Neuronal stem cell (in vitro differentiated cells): Measurements from ENCODE around the gene ZNG1A.
A peak's percentile ranks its signal among the peaks of the same experiment; 100 is the strongest.

Source experiments
- DNase-seq: peaks from one replicate; pipeline ENCODE4 v3.0.0-alpha.2; 2013; ENCODE audit warnings: low spot score
- H2AFZ ChIP-seq: one replicate; pipeline ENCODE4 v1.6.1; 2013; ENCODE audit warnings: mild to moderate bottlenecking, low read length, inconsistent platforms
- H2AK5ac ChIP-seq: 2 replicates; pipeline ENCODE4 v1.6.1; 2013; ENCODE audit warnings: low read depth, mild to moderate bottlenecking, inconsistent platforms, low read length, moderate library complexity, mixed read lengths
- H2BK120ac ChIP-seq: 2 replicates; pipeline ENCODE4 v1.6.1; 2013; ENCODE audit warnings: low read depth, mild to moderate bottlenecking, inconsistent platforms, low read length, moderate library complexity, mixed read lengths
- H2BK12ac ChIP-seq: one replicate; pipeline ENCODE4 v1.6.1; 2013; ENCODE audit warnings: low read length, inconsistent platforms
- H2BK15ac ChIP-seq: 2 replicates; pipeline ENCODE4 v1.6.1; 2013; ENCODE audit warnings: mild to moderate bottlenecking, low read length, inconsistent platforms, mixed read lengths
- H2BK5ac ChIP-seq: one replicate; pipeline ENCODE4 v1.6.1; 2013; ENCODE audit warnings: inconsistent platforms, mild to moderate bottlenecking, low read length, moderate library complexity
- H3K14ac ChIP-seq: one replicate; pipeline ENCODE4 v1.6.1; 2013; ENCODE audit warnings: low read length, inconsistent platforms
- H3K18ac ChIP-seq: 2 replicates; pipeline ENCODE4 v1.6.1; 2013; ENCODE audit warnings: low read length, inconsistent platforms
- H3K23ac ChIP-seq: 2 replicates; pipeline ENCODE4 v1.6.1; 2013; ENCODE audit warnings: low read depth, mild to moderate bottlenecking, mixed read lengths, low read length, inconsistent platforms; ENCODE audit not compliant: poor library complexity
- H3K27ac ChIP-seq: replicated peaks from 3 replicates; pipeline ENCODE4 v1.5.1; 2013; ENCODE audit warnings: low read length, inconsistent platforms
- H3K27me3 ChIP-seq, 3 experiments: 2 replicates each; pipeline ENCODE4 v1.6.1; 2013; ENCODE audit warnings: low read length in 3 of 3, mild to moderate bottlenecking in 2 of 3, inconsistent platforms in 1 of 3, low read depth in 1 of 3, mixed read lengths in 1 of 3, moderate library complexity in 1 of 3; ENCODE audit not compliant: control insufficient read depth in 3 of 3, insufficient read depth in 3 of 3
- H3K36me3 ChIP-seq, 2 donors: replicated peaks in 1 of 2; 2 replicates each; pipeline ENCODE4 v1.6.1; 2013; ENCODE audit warnings: low read length in 2 of 2; ENCODE audit not compliant: control insufficient read depth in 2 of 2, insufficient read depth in 2 of 2
- H3K4ac ChIP-seq: 2 replicates; pipeline ENCODE4 v1.6.1; 2013; ENCODE audit warnings: inconsistent platforms, mild to moderate bottlenecking, low read length, moderate library complexity
- H3K4me1 ChIP-seq, 2 donors: 1 replicate in 1 of 2; 2 replicates in 1 of 2; pipeline ENCODE4 v1.6.1; 2013; ENCODE audit warnings: low read length in 2 of 2, low read depth in 1 of 2; ENCODE audit not compliant: control insufficient read depth in 2 of 2, insufficient read depth in 1 of 2
- H3K4me2 ChIP-seq: one replicate; pipeline ENCODE4 v1.6.1; 2013; ENCODE audit warnings: mild to moderate bottlenecking, low read length, inconsistent platforms; ENCODE audit not compliant: insufficient read depth, poor library complexity, severe bottlenecking
- H3K4me3 ChIP-seq, 2 donors: 2 replicates each; pipeline ENCODE4 v1.5.1; 2013; ENCODE audit warnings: low read length in 2 of 2, mild to moderate bottlenecking in 2 of 2, inconsistent platforms in 1 of 2, moderate library complexity in 1 of 2
- H3K79me1 ChIP-seq: one replicate; pipeline ENCODE4 v1.6.1; 2013; ENCODE audit warnings: low read depth, mild to moderate bottlenecking, inconsistent platforms, low read length, moderate library complexity
- H3K9ac ChIP-seq: one replicate; pipeline ENCODE4 v1.6.1; 2013; ENCODE audit warnings: mild to moderate bottlenecking, low read depth, low read length, inconsistent platforms; ENCODE audit not compliant: poor library complexity
- H3K9me3 ChIP-seq, 2 donors: replicated peaks in 1 of 2; 2 replicates each; pipeline versions ENCODE3 to v1.6.1; 2013; ENCODE audit warnings: low read length in 2 of 2, mild to moderate bottlenecking in 2 of 2, inconsistent platforms in 1 of 2, low read depth in 1 of 2, mixed read lengths in 1 of 2, moderate library complexity in 1 of 2; ENCODE audit not compliant: control insufficient read depth in 2 of 2, insufficient read depth in 1 of 2
- H4K8ac ChIP-seq: one replicate; pipeline ENCODE4 v1.6.1; 2013; ENCODE audit warnings: low read depth, mild to moderate bottlenecking, inconsistent platforms, low read length, moderate library complexity
- H4K91ac ChIP-seq: one replicate; pipeline ENCODE4 v1.6.1; 2013; ENCODE audit warnings: low read length, low read depth, mild to moderate bottlenecking, inconsistent platforms; ENCODE audit not compliant: poor library complexity
- WGBS, 2 donors: extraction: QIAGEN DNeasy Blood & Tissue Kit; methylation state at CpG; one replicate each; pipeline ENCODE4 v1.1.7; 2013; ENCODE audit warnings: missing lambda C conversion rate in 2 of 2, mixed read lengths in 1 of 2; ENCODE audit not compliant: insufficient read length in 2 of 2, insufficient replicate concordance in 1 of 2; ENCODE audit errors: extremely low coverage in 2 of 2; 5-methylcytosine and 5-hydroxymethylcytosine counted together

Gene ZNG1A

DNA sequence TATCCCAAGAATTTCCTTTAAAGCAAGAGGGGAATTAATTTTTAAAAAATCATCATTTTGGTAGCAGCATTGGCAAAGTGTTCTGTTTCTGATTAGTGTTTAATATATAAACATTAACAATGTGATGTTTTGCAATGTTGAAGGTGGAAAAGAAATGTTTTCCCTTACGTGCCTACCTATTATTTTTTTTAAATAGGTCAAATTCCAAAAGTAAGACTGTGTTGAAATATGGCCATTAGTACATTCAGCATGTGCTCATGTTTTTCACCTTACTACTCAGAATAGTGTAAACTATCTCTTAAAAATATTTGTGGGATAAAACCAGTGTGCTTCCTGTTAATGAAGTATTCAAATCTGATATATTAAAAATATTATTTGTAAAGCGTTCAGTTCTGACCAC is 39.1 kb upstream of the ZNG1A start:
- peaks cover 0 to 2% of the 10 kb centered on the region in 2 donors for H3K4me1 ChIP-seq
- no peak overlapping the region for H2AFZ ChIP-seq
- no peak overlapping the region for H3K4me3 ChIP-seq
- H3K4ac ChIP-seq: no peak overlapping the region
- no peak overlapping the region for H3K14ac ChIP-seq
- no peak overlapping the region for H2BK5ac ChIP-seq
- H3K79me1 ChIP-seq: no peaks in the 10 kb centered on the region
- DNase-seq: no peak
- H2BK12ac ChIP-seq: no peak overlapping the region
- H2BK120ac ChIP-seq: no peak overlapping the region
- H3K27me3 ChIP-seq: peaks cover 4 to 47% (median 26%) of the 10 kb centered on the region in 3 experiments
- H3K36me3 ChIP-seq: no peaks in the 10 kb centered on the region
- no peak overlapping the region for H3K9ac ChIP-seq
- WGBS, 2 donors: no CpG with 5 or more reads among the region's 2 CpGs
- H3K23ac ChIP-seq: no peak overlapping the region
- H3K9me3 ChIP-seq: peaks cover 0 to 4% of the 10 kb centered on the region in 2 donors
- H3K4me2 ChIP-seq: no peak overlapping the region
- H3K18ac ChIP-seq: no peak overlapping the region
- H2AK5ac ChIP-seq: no peak overlapping the region
- H4K91ac ChIP-seq: no peak overlapping the region
- H2BK15ac ChIP-seq: no peak overlapping the region
- no peak overlapping the region for H4K8ac ChIP-seq
- no peak overlapping the region for H3K27ac ChIP-seq

DNA sequence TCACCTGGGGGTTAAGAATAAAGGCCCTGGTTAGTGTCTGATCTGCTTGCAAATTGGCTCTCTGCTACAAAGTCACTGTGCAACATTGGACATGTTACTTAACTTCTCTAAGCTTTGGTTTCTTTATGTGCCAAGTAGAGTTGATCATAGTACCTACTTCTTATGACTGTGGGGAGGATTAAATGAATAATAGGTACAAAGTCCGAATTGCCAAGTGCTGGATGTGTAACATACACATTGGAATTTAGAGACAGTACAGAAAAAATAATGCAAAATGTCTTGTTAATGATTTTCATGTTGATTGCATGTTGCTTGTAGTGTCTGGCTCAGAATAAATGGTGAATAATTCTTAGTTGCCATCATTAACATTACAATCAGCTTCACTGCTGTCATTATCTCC is 38.0 kb upstream of the ZNG1A start:
- H2BK5ac ChIP-seq: no peak overlapping the region
- no peak overlapping the region for H3K4me2 ChIP-seq
- no peak overlapping the region for H3K9ac ChIP-seq
- peaks cover 4 to 58% (median 26%) of the 10 kb centered on the region in 3 experiments for H3K27me3 ChIP-seq
- H3K14ac ChIP-seq: no peak overlapping the region
- DNase-seq: no peak
- H3K4me1 ChIP-seq: peaks cover 0 to 2% of the 10 kb centered on the region in 2 donors
- H2AFZ ChIP-seq: no peak overlapping the region
- no peak overlapping the region for H2BK120ac ChIP-seq
- no peaks in the 10 kb centered on the region for H3K79me1 ChIP-seq
- H3K27ac ChIP-seq: no peak overlapping the region
- H3K4ac ChIP-seq: no peak overlapping the region
- H3K4me3 ChIP-seq: no peak overlapping the region
- no peak overlapping the region for H2AK5ac ChIP-seq
- WGBS, 2 donors: no CpG with 5 or more reads among the region's 1 CpG
- no peak overlapping the region for H2BK12ac ChIP-seq
- H2BK15ac ChIP-seq: no peak overlapping the region
- peaks cover 0 to 4% of the 10 kb centered on the region in 2 donors for H3K9me3 ChIP-seq
- H4K91ac ChIP-seq: no peak overlapping the region
- H4K8ac ChIP-seq: no peak overlapping the region
- no peaks in the 10 kb centered on the region for H3K36me3 ChIP-seq
- H3K23ac ChIP-seq: no peak overlapping the region
- H3K18ac ChIP-seq: no peak overlapping the region

DNA sequence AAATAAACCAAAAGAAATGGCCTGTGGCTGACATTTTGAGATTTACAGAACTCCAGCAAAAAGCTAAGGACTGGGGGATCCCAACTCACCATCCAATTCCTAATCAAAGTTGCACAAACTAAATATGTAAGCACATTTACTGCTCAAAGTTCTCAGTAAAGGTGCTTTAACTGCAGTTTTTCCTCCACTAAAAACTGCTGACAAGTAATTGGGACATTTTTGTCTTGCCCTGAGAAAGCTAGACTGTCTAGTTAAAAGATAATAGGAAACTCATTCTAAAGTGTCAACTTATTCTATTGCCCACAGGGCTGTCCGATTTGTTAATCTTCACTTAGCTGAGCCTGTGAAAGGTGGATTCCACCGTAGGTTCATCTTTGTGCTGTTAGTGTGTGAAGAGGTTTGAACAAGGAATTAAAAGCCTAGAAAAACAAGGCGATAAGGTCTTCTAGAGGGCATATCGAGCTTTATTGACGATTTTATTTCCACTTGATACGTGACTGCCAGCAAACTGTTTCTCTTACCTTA is 36.8 kb upstream of the ZNG1A start:
- Histone ChIP-seq H2AK5ac (no peak overlapping the region), H2BK120ac (no peak overlapping the region), H2BK5ac (no peak overlapping the region), H3K23ac (no peak overlapping the region), H2AFZ (no peak overlapping the region), H3K4me3 (no peak overlapping the region), H3K4me1 (peaks cover 0 to 2% of the 10 kb centered on the region in 2 donors), H3K27me3 (peaks cover 4 to 62% (median 26%) of the 10 kb centered on the region in 3 experiments), H3K27ac (no peak overlapping the region), H4K91ac (no peak overlapping the region), H3K9me3 (peaks cover 0 to 4% of the 10 kb centered on the region in 2 donors), H3K14ac (no peak overlapping the region), H4K8ac (no peak overlapping the region), H3K36me3 (no peaks in the 10 kb centered on the region), H3K18ac (no peak overlapping the region), H2BK12ac (no peak overlapping the region), H3K9ac (no peak overlapping the region), H3K4me2 (no peak overlapping the region), H3K79me1 (no peaks in the 10 kb centered on the region), H2BK15ac (no peak overlapping the region), H3K4ac (no peak overlapping the region)
- DNase-seq: no peak
- no CpG with 5 or more reads among the region's 6 CpGs for WGBS, 2 donors

DNA sequence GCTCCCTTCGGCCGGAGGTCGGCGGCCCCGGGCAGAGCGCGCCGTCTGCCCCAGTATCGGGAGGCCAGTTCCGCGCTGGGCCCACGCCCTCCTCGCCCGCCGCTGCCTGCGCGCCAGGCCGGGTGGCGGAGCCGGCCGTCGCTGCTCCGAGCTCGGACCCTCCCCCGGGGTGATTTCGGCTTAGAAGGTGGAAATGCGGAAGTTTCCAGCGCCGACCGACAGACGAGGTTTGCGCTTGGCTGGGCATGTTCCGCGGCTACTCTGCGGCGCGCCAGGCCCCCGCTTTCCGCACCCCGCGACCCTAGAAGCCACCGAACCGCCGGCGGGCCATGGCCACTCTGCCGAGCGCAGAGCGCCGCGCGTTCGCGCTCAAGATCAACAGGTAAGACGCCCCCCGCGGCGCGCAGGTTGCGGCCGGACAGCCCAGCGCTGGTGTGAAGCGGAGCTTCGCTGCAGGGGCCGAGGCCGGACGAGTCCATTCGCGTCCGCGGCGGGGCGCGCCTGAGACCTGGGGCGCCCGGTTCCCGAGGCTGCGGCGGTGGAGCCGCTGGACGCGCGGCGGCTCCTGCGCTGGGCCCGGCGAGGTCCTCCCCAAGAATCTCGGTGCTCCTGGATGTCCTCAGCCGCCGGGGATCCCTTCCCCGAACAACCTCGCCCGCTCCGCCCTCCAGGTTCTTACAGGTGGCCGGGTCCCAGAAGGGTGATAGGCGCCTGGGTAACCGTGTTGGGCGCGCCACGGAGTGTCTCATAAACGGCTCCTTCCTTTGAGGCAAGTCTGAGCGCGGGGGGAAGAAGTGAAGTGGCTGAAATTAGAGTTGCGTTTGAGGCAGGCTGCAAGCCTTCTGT is 36.0 kb upstream of the ZNG1A start, which contains the start of gene DOCK8:
Gene DOCK8, plus strand, starts transcription at position 218 of the 846 bp plus-strand sequence. Its CDS starts 112 bp downstream, at position 330.
- no peak within 1 kb of the TSS for H2BK5ac ChIP-seq
- peaks cover 0 to 2% of the 10 kb centered on the region in 2 donors for H3K4me1 ChIP-seq
- H3K18ac ChIP-seq: peak within 1 kb of the TSS; percentile 93
- no peak within 1 kb of the TSS for H2BK120ac ChIP-seq
- peak within 1 kb of the TSS; percentile 55 for H4K8ac ChIP-seq
- no peak within 1 kb of the TSS for H3K27ac ChIP-seq
- no peaks in the 10 kb centered on the region for H3K36me3 ChIP-seq
- H2AK5ac ChIP-seq: no peak within 1 kb of the TSS
- H2BK12ac ChIP-seq: no peak within 1 kb of the TSS
- WGBS, 2 donors: no CpG with 5 or more reads among the region's 103 CpGs
- peaks cover 4 to 65% (median 26%) of the 10 kb centered on the region in 3 experiments for H3K27me3 ChIP-seq
- H2BK15ac ChIP-seq: no peak within 1 kb of the TSS
- peak within 1 kb of the TSS; percentile 95 for H3K23ac ChIP-seq
- peak; percentile 59 for DNase-seq
- peak within 1 kb of the TSS; percentile 89 for H3K4me2 ChIP-seq
- no peaks in the 10 kb centered on the region for H3K79me1 ChIP-seq
- peak within 1 kb of the TSS; percentile 43 for H4K91ac ChIP-seq
- H3K4me3 ChIP-seq: peak within 1 kb of the TSS; percentile 45 to 87
- no peak within 1 kb of the TSS for H3K4ac ChIP-seq
- peak within 1 kb of the TSS; percentile 85 for H3K9ac ChIP-seq
- peak within 1 kb of the TSS; percentile 99 for H2AFZ ChIP-seq
- peak within 1 kb of the TSS; percentile 5 for H3K14ac ChIP-seq
- peaks cover 0 to 4% of the 10 kb centered on the region in 2 donors for H3K9me3 ChIP-seq
